Sigmoid colon (tissue), 7 donors: ENCODE results near the gene KCNIP3. TPM values are rescaled to one million over a fixed set of nuclear protein-coding genes. Genes with fewer than 3 reads are reported as not detected.

Experiments used
- DNase-seq: peaks from one replicate; pipeline ENCODE4 v3.0.0-alpha.2; 2019
- H3K27ac ChIP-seq, 4 donors: fragments of 200-600 bp; sonication (generic); one replicate each; pipeline ENCODE4 v1.5.1; 2016 to 2019; ENCODE audit warnings: mild to moderate bottlenecking in 1 of 4
- H3K27me3 ChIP-seq, 3 donors: fragments of 200-600 bp; sonication (generic); one replicate each; pipeline ENCODE4 v1.5.1; 2019; ENCODE audit warnings: mild to moderate bottlenecking in 1 of 3
- H3K36me3 ChIP-seq, 4 donors: fragments of 200-600 bp; sonication (generic); one replicate each; pipeline ENCODE4 v1.5.1; 2016 to 2019
- H3K4me1 ChIP-seq, 4 donors: fragments of 200-600 bp; sonication (generic); one replicate each; pipeline ENCODE4 v1.5.1; 2017 to 2019
- H3K4me3 ChIP-seq, 4 donors: fragments of 200-600 bp; sonication (generic); one replicate each; pipeline ENCODE4 v1.5.1; 2017 to 2019; ENCODE audit warnings: mild to moderate bottlenecking in 2 of 4, moderate library complexity in 1 of 4
- H3K9me3 ChIP-seq, 4 donors: fragments of 200-600 bp in 3 of 4; sonication (generic) in 3 of 4; one replicate each; pipeline versions ENCODE4 v1.5.1 to v1.6.1; 2013 to 2019
- EP300 ChIP-seq, 4 donors: sonication (generic); formaldehyde crosslinking; IDR thresholded peaks; one replicate each; pipeline ENCODE4 v1.6.1; 2017; ENCODE audit warnings: antibody characterized with exemption in 4 of 4
- POLR2A ChIP-seq, 2 donors: fragments of 450-650 bp; IDR thresholded peaks; one replicate each; pipeline ENCODE4 v1.6.1; 2016; ENCODE audit warnings: antibody characterized with exemption in 2 of 2, mild to moderate bottlenecking in 2 of 2, moderate library complexity in 2 of 2
- POLR2AphosphoS5 ChIP-seq, 4 donors: sonication (generic); formaldehyde crosslinking; IDR thresholded peaks; one replicate each; pipeline ENCODE4 v1.6.1; 2017; ENCODE audit warnings: antibody characterized with exemption in 4 of 4
- WGBS, 2 donors: extraction: QIAGEN DNeasy Blood & Tissue Kit; methylation state at CpG; one replicate each; pipeline ENCODE4 v1.1.7; 2013; 5-methylcytosine and 5-hydroxymethylcytosine counted together
- intact Hi-C: fragments of 100-400 bp; cut with DNase I; formaldehyde crosslinking; loops from one replicate; pipeline ENCODE4 v1.15.1; 2023
- polyA plus RNA-seq, 3 donors: library from polyadenylated mRNA; stranded (reverse); fragments of 200-250 nt; gene quantifications; one replicate each; pipeline ENCODE4 v1.2.3, GENCODE V29; 2013
- total RNA-seq, 4 donors: library from RNA; depleted of rRNA; stranded (reverse); fragments of >200 nt; gene quantifications; one replicate each; pipeline ENCODE4 v1.1.0, GENCODE V29; 2016
- TF ChIP-seq, protein P1 (sequence below), 4 experiments: fragments of 450-650 bp in 3 of 4; fragments of 200-600 bp in 1 of 4; IDR thresholded peaks; one replicate each; pipeline ENCODE4 v1.5.1; 2016 to 2019; ENCODE audit warnings: antibody characterized with exemption in 4 of 4, mild to moderate bottlenecking in 3 of 4, moderate library complexity in 2 of 4
- donor health status: healthy with polysubstance abuse.
- donor health status: Bipolar disorder and iron deficiency.
- donor health status: healthy.

Gene KCNIP3
- total and polyA plus RNA-seq, 7 donors, result 1.8 to 23.8 (median 11.8) TPM

DNA sequence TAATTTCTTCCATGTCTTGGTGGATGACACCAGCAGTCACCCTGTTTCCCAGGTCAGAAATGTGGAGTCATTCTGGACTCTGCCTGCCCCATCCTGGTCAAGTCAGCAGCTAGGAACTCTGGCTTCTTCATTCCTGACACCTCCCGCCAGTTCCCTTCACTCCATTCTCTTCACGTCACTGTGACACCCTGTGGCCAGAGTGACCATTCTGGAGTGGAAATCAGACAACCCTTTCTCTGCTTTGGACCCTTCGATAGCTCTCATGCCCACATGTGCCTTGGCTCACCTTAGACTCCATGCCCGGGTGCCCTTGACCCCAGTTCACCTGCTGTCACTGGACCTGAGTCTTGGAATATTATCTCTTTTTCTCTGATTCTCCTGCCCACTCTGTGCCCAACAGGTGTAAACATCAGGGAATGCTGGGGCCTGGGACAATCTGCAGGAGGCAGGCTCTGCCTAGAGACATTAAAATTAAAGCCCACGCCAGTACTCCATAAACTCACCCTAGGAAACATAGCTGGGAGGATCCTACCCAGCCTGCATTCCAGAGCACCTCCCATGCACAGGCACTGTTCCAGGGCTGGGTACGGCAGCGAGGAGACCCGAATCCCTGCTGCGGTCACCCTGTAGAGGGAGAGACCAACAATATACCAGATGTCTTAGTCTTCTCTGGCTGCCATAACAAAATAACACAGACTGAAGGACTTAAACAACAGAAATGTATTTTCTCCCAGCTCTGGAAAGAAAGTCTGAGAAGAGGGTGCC is 64.3 kb downstream of the KCNIP3 start:
- TF ChIP-seq POLR2AphosphoS5 (IDR thresholded peaks at IDR 0.05), result no peak
- TF ChIP-seq, protein P1, sequence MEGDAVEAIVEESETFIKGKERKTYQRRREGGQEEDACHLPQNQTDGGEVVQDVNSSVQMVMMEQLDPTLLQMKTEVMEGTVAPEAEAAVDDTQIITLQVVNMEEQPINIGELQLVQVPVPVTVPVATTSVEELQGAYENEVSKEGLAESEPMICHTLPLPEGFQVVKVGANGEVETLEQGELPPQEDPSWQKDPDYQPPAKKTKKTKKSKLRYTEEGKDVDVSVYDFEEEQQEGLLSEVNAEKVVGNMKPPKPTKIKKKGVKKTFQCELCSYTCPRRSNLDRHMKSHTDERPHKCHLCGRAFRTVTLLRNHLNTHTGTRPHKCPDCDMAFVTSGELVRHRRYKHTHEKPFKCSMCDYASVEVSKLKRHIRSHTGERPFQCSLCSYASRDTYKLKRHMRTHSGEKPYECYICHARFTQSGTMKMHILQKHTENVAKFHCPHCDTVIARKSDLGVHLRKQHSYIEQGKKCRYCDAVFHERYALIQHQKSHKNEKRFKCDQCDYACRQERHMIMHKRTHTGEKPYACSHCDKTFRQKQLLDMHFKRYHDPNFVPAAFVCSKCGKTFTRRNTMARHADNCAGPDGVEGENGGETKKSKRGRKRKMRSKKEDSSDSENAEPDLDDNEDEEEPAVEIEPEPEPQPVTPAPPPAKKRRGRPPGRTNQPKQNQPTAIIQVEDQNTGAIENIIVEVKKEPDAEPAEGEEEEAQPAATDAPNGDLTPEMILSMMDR (IDR thresholded peaks at IDR 0.05), result no peak
- TF ChIP-seq POLR2A (IDR thresholded peaks at IDR 0.05), result no peak
- TF ChIP-seq EP300 (IDR thresholded peaks at IDR 0.05), result no peak
- WGBS, 2 donors, result 84 to 87% methylated on average over 9 of the region's 9 CpGs
- intact Hi-C loops, result no loop called here
- H3K36me3 ChIP-seq, result no peaks in the 10 kb centered on the region
- peaks cover 0 to 9% (median 0%) of the 10 kb centered on the region in 4 donors for H3K4me1 ChIP-seq
- H3K4me3 ChIP-seq, result no peak overlapping the region
- H3K27ac ChIP-seq, result no peak overlapping the region
- DNase-seq, result peak; percentile 32
- H3K27me3 ChIP-seq, result no peaks in the 10 kb centered on the region
- no peaks in the 10 kb centered on the region for H3K9me3 ChIP-seq

DNA sequence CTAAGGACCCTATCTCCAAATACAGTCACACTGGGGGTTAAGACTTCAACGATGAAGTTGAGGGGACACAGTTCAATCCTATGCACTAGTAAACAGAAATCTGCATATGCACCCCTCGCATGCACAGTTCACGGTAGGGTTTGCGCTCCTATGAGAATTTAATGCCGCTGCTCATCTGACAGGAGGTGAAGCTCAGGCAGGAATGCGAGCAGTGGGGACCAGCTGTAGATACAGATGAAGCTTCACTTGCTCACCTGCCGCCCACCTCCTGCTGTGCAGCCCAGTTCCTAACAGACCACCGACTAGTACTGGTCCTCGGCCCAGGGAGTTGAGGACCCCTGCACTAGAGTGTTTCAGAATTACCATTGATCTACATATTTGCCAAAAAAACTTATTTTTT is 65.3 kb downstream of the KCNIP3 start:
- Histone ChIP-seq H3K9me3 (no peaks in the 10 kb centered on the region), H3K27me3 (no peaks in the 10 kb centered on the region), H3K27ac (no peak overlapping the region), H3K4me3 (no peak overlapping the region), H3K36me3 (no peaks in the 10 kb centered on the region), H3K4me1 (peaks cover 0 to 9% (median 0%) of the 10 kb centered on the region in 4 donors)
- TF ChIP-seq, protein P1 (IDR thresholded peaks at IDR 0.05), result no peak
- TF ChIP-seq POLR2AphosphoS5 (IDR thresholded peaks at IDR 0.05) (no peak), EP300 (IDR thresholded peaks at IDR 0.05) (no peak), POLR2A (IDR thresholded peaks at IDR 0.05) (no peak)
- 90 to 95% methylated on average over 9 of the region's 9 CpGs for WGBS, 2 donors
- DNase-seq, result peak; percentile 32
- intact Hi-C loops, result no loop called here

DNA sequence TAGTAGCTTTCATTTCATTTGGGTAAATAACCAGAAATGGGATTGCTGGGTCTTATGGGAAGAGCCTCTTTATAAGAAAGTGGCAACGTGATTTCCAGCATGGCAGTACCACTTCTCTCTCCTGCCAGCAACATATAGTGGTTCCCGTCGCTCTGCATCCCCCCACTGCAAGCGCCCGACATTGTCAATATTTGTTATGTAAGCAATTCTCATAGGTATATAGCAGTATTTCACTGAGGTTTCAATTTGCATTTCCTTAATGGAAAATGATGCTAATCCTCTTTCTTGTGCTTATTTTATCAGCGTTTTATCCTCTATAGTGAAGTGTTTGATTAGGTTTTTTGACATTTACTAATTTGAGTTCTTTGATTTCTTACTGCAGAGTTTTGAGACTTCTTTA is 69.4 kb downstream of the KCNIP3 start:
- H3K27ac ChIP-seq, result no peak overlapping the region
- TF ChIP-seq, protein P1 (IDR thresholded peaks at IDR 0.05), result no peak
- TF ChIP-seq EP300 (IDR thresholded peaks at IDR 0.05) (no peak), POLR2A (IDR thresholded peaks at IDR 0.05) (no peak), POLR2AphosphoS5 (IDR thresholded peaks at IDR 0.05) (no peak)
- H3K4me1 ChIP-seq, result no peaks in the 10 kb centered on the region
- H3K36me3 ChIP-seq, result no peaks in the 10 kb centered on the region
- DNase-seq, result no peak
- intact Hi-C loops, result no loop called here
- WGBS, 2 donors, result 22 to 68% methylated on average over 6 of the region's 6 CpGs
- H3K9me3 ChIP-seq, result no peaks in the 10 kb centered on the region
- H3K4me3 ChIP-seq, result no peak overlapping the region
- H3K27me3 ChIP-seq, result no peaks in the 10 kb centered on the region

DNA sequence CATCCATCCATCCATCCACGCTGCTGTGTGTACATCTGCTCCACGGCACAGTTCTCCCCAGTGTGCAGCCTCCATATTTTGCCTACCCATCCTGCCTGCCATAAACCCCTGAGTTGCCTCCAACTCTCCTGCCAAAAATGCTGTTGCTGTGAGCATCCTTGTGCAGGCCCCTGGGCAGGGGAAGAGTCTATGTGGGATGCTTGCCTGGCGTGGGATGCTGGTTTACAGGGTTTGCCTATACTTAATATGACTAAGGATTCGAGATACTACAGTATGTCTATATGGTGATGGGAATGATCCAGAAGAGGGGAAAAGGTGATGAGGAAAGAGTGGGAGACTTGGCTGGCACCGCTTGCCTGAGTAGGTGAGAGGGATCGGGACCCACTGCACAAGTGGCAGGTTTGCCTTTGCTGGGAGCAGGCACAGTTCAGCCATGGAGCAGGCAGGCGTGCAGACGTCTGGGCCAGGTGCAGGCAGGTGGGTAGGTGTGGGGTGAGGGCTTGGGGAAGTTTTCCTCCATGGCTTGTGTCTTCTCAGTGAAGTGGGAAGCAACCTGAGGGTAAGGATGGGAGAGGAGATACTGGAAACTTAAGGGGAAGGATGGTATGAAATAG is 75.2 kb downstream of the KCNIP3 start:
- Histone ChIP-seq H3K36me3 (peaks cover 0 to 6% (median 0%) of the 10 kb centered on the region in 4 donors), H3K4me3 (no peak overlapping the region), H3K27ac (no peak overlapping the region), H3K4me1 (no peaks in the 10 kb centered on the region), H3K9me3 (no peaks in the 10 kb centered on the region), H3K27me3 (no peaks in the 10 kb centered on the region)
- TF ChIP-seq, protein P1 (IDR thresholded peaks at IDR 0.05), result no peak
- TF ChIP-seq POLR2AphosphoS5 (IDR thresholded peaks at IDR 0.05) (no peak), EP300 (IDR thresholded peaks at IDR 0.05) (no peak), POLR2A (IDR thresholded peaks at IDR 0.05) (no peak)
- 92 to 93% methylated on average over 8 of the region's 8 CpGs for WGBS, 2 donors
- intact Hi-C loops, result no loop called here
- peak; percentile 30 for DNase-seq
